HG03558 (cell line): ENCODE measurements around the gene SBNO2.
"Not testable (repeated sequence)": the region's sequence is repeated elsewhere in the genome, so short reads cannot be mapped to it uniquely, and the experiment has no call there.

Experiments
- ATAC-seq: cut with Tn5 transposase; IDR thresholded peaks from one replicate; pipeline ENCODE4 v1.9.1; 2021; ENCODE audit warnings: moderate number of reproducible peaks; ENCODE audit not compliant: unreplicated experiment; ENCODE audit errors: extremely low read depth

SBNO2 gene

DNA sequence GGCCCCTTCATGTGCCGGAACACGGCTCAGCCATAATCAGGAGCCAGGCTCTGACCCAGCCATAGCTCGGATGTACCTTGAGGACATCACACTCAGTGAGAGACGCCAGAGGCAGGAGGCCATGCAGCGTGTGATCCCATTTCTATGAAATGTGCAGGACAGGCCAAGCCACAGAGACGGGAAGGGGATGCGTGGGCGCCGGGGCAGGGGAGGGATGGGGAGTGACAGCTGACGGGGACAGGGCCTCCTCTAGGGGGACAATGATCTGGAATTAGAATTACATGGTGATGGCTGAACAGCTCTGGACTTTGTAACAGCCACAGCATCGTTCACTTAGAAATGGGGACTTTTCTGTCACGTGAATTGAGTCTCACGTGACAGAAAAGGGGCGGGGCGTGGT is 34.9 kb downstream of the SBNO2 start:
- no peak for ATAC-seq

- no peak for ATAC-seq
Observed at GRCh38 chr19:1138121-1138520, 35.9 kb downstream of the SBNO2 start.

GRCh38 chr19:1136621-1137317 is 37.3 kb downstream of the SBNO2 start:
- no peak for ATAC-seq

DNA sequence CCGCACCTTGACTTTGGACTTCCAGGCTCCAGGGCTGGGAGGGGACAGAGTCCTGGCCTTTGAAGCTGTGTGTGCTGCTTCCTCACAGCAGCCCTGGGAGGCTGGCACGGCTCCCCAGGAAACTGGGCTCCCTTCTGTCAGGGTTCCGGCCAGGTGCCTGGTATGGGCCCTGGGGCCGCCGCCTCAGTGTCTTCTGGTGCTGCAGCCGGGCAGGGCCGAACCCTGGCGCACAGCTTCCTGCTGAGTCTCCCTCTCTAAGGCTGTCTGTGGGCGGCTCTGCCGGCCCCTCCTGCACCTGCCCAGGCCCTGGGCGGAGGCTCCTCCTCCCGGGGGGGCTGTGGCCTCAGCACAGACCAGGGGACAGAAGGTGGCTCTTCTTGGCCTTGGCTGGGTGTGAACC is 37.9 kb downstream of the SBNO2 start:
- ATAC-seq, result no peak

- no peak for ATAC-seq
Observed at GRCh38 chr19:1135454-1135853, 38.6 kb downstream of the SBNO2 start.

DNA sequence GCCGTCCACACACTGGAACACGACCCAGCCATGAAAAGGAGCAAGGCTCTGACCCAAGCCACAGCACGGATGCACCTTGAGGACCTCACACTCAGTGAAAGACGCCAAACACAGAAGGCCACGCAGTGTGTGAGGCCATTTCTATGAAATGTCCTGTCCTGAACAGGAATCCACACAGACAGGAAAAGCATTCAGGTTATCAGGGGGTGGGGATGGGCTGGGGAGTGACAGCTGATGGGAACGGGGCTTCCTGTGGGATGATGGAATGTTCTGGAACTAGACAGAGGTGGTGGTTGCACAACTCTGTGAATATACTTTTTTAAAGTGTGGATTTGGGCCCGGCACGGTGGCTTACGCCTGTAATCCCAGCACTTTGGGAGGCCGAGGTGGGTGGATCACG is 39.6 kb downstream of the SBNO2 start:
- ATAC-seq, result no peak

GRCh38 chr19:1133471-1133929 is 40.6 kb downstream of the SBNO2 start:
- ATAC-seq, result no peak

GRCh38 chr19:1132552-1133383 is 41.3 kb downstream of the SBNO2 start:
- no peak for ATAC-seq

DNA sequence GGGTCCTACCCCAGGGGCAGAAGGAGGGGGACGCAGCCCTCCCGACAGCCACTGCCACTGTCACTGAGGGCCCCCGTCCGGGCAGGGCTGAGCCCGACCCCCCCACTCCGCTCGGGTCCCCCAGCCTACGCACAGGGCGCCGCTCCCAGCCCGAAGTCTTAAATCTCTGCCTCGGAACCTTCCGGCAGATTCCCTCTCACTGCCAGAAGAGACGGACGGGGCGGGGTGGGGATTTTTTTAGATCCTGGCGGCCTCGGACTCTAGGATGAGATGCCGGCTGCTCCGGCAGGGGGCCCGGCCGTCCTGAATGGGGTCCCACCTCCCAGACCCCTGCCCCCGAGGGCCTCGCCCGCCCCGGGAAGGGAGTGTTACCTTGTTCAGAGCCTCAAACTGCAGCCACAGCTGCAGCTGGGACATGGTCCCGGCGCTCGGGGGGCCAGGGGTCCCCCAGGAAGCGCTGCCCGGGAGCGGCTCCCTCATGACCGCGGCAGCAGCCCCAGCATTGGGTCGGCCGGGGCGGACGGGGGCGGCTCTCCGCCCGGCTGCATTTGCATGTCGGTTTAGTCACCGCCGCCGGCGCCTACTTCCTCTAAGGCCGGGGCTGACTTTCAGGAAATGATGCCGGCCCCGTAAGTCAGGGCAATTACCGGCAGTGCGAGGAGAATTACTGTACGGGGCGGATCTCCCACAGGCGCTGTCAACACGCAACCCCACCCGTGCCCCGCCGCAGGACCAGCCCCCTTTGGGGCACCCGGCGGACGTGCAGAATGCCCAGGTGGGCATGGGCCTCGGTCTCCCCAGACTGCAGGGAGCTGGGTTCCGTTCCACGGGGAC is 42.1 kb downstream of the SBNO2 start:
- ATAC-seq, result no peak

DNA sequence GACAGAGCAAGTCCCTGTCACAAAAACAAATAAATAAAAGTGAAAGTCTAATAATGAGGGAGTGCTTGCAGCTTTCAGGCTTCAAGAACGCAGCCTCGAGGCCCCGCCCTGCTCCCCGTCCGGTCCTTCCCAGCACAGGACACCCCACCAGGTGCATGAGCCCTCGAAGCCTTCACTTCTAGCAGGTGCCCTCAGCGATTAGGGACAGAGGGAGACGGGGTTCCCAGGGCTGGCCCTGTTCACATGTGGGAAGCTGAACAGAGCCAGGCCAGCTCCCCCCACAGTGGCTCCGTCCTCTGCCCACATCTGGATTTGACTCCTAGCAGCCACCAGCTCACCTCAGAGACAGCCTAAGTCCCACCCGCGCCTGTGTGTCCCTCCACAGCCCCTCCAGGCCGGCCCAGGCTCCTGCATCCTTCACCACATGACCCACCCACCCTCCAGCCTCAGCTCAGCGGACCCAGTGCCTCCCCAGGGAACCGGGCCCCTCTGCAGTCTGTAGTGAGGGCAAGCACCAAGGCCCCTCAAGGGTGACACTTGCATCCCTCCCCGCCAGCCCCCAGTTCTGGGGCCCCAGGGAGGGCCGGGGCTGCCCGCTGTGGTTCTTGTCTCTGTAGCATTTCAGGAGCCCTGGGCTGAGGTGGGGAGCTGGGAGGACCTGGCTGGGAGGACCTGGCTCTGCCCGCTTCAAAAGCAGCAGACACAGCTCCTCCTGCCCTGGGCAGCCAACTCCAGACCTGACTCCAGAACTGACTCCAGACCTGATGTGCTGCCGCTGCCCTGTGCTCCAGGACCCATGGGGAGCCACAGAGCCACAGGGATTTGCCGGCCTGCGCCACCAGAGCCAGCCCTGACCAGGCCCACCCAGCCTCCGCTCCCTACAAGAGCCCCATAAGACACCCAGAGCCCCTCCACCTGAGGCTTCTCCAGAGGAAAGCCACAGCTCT is 43.0 kb downstream of the SBNO2 start:
- no peak for ATAC-seq

GRCh38 chr19:1129535-1129934 is 44.5 kb downstream of the SBNO2 start:
- ATAC-seq, result no peak

DNA sequence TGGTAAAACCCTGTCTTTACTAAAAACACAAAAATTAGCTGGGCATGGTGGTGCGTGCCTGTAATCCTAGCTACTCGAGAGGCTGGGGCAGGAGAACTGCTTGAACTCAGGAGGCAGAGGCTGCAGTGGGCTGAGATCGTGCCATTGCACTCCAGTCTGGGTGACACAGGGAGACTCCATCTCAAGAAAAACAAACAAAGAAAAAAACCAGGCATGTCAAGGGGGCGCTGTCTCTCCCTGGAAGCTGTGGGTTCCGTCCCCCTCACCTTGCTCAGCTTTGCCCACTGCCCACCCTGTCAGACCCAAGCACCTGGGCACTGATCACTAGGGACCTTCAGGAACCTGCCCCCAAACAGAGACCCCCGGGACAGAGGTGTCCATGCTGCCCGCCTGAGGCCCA is 45.0 kb downstream of the SBNO2 start:
- ATAC-seq, result not testable (repeated sequence)

GRCh38 chr19:1128106-1128505 is 46.0 kb downstream of the SBNO2 start:
- no peak for ATAC-seq

- ATAC-seq, result no peak
Observed at GRCh38 chr19:1126984-1127760, 46.9 kb downstream of the SBNO2 start.

- ATAC-seq, result no peak
Observed at GRCh38 chr19:1125601-1126467, 48.2 kb downstream of the SBNO2 start.

GRCh38 chr19:1123885-1124677 is 50.0 kb downstream of the SBNO2 start:
- no peak for ATAC-seq

DNA sequence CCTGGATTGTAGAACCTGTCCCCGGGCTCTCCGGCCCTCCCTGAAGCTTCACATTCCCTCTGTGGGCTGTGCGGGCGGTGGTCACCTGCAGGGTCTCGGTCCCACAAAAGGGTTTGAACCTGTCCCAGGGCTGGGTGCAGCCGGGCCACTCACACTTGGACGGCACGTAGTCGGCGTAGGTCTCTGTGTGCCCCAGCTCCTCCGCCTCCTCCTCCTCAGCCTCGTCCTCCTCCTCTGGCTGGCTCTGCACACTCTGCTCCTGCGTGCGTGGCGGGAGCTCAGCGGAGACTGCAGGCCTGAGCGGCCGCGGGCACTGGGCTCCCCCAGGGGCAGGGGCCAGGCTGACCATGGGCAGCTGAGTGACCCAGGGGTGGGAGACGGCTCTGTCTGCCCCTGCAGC is 50.7 kb downstream of the SBNO2 start:
- no peak for ATAC-seq
